GM19023 (cell line): Measurements from ENCODE around the gene C2orf69.

ENCODE experiments used
- ATAC-seq: cut with Tn5 transposase; IDR thresholded peaks from one replicate; pipeline ENCODE4 v1.9.1; 2021; ENCODE audit warnings: mild to moderate bottlenecking, moderate library complexity; ENCODE audit not compliant: unreplicated experiment

The C2orf69 gene

DNA sequence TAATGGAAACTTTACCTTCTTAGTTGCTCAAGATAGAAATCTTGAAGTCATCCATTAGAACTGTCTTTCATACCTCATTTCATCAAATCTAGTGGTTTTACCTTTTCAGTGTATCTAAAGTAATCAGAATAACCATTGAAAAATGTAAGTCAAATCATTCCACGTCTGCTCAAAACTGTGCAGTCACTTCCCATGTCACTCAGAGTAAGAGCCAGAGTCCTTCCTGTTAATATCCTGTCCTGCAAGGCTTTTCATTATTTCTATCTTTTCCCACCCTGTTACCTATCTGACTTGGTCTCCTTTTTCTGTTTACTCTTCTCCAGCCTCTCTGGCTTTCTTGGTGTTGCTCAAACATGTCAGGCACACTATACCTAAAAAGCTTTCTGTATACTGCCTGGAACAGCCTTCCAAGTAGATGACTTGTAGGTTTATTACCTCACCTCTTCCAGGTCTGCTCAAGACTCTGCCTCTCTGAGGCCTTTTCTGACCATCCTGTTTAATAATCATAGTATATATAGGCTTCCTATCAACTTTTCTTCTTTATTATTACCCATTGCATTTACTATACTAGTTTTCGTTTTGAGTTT lies 3.4 kb downstream of the C2orf69 start:
- ATAC-seq = no peak

DNA sequence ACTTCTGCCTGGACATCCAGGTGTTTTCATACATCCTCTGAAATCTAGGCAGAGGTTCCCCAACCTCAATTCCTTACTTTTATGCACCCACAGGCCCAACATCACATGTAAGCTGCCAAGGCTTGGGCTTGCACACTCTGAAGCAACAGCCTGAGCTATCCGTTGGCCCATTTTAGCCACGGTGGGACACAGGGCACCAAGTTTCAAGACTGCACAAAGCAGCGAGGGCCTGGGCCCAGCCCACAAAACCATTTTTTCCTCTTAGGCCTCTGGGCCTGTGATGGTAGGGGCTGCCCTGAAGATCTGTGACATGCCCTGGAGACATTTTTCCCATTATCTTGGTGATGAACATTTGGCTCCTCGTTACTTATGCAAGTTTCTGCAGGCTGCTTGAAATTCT lies 5.9 kb downstream of the C2orf69 start:
- ATAC-seq = no peak

DNA sequence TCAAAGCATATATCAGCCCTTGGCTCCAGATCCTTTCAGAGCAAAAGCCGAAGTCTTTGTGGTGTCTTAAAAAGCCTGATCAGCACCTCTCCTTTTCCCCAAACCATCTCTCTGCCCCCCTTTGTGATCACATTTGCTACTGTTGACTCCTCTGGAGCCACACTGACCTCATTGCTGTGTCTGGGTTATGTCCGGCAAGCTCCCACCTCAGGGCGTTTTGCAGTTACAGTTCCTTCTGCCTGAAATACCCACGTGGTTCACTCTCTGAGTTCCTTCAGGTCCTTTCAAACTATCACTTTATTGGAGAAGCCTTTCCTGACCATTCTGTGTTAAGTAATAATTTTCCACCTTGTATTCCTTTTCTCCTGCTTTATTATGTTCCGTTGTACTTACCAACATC lies 11.8 kb downstream of the C2orf69 start:
- no peak for ATAC-seq

DNA sequence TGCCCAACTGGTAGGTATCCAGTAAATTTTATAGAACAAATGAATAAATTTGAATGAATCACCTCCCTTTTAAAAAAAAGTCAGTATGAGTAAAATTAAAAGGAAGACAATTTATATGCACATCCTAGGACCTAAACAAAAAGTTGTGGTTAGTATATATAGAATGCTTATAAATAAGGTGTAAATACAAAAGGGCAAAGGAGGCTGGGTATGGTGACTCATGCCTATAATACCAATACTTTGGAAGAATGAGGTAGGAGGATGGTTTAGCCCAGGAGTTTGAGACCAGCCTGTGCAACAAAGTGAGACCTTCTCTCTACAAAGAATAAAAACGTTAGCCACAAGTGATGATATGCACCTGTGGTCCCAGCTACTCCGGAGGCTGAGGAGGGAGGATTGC lies 12.8 kb downstream of the C2orf69 start:
- no peak for ATAC-seq

- ATAC-seq = no peak
These were observed 15.7 kb downstream of the C2orf69 start for GRCh38 chr2:199926806-199927205.

DNA sequence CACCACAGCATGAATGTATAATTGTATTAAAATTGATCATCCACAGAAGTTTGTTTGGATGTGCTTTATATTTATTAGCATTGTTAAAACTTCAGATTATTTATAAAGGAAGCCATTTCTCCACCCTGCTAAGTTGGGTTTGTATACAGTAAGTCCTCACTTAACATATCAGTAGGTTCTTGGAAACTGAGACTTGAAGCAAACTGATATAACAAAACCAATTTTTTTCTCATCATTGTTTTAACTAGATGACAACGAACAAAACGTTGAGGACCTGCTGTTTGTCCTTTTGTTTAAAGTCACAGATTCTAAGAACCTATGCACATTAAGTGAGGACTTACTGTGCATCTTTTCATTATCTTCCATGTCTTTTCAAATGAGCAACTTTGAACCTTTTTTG lies 17.1 kb downstream of the C2orf69 start:
- no peak for ATAC-seq

DNA sequence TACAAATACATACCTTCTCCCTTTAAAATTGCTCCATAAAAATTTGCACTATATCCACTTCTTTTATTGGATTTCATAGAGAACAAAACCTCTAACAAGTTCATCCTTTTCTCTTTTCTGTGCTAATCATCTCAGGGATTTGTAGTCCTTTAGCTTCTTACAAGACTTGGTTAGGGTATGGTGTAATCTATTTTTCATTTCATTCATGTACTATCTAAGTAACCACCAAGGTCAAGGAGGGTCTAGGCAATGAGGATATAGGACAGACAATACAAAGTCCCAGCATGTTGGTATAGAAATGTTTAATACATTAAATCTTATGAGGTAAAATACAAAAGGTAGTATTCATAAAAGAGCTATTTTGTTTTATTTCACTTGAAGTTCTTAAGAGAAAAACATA lies 17.5 kb downstream of the C2orf69 start:
- ATAC-seq = no peak

DNA sequence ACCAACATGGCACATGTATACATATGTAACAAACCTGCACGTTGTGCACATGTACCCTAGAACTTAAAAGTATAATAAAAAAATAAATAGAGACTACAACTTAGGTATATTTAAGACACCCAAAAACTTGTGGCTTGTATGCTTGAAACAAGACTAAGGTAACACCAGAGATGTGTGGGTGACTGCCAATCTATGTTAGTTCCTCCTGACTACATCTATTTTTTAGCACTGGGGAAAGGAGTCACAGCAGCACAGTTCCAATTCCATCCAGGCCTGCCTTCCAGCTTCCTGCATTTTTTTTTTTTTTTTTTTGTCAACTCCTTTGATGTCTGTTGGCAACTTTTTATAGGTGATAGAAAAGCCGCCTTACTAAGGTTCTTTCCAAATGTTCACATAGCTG lies 18.2 kb downstream of the C2orf69 start:
- ATAC-seq = no peak

DNA sequence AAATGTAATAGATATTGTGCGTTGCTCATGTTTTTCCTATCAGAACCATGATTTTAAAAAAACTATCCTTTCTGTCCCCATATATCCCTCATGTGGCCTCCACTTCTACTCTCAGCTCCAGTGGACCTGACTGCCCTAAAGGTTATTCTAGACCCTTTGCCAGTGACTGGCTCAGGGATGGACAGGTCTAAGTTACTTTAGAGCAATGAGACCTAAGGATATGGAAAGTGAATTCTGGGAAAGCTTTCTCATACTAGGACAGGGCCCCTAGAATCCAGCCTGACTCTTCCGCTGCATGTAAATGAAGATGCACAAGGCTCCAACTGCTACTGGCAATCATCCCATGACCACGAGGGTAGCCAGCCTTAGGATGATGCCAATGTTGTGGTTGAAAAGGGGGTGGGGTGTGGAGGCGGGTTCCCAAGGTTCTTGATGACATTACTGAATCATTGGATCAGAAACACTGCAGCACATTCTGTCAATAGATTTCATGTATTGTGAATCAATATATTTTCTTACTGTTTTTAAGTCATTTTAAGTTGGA lies 21.3 kb downstream of the C2orf69 start:
- no peak for ATAC-seq

DNA sequence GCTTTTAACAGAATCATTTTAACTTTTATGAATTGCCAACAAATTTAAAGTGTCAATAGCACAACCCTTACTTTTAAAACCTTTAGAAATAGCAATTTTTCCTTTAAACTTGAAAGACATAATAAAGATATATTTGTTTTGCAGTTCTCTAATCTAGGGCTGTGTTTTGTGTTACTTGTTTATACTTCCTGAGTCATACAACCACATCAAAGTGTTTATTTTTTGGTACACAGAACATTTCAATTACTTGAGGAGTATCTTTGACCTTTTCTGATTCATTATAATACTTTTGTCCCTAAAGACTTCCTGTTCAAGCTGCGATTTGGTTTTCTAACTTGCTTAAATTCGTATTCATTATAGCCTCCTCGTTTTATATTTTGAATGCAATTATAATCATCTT lies 22.4 kb downstream of the C2orf69 start:
- ATAC-seq = no peak

DNA sequence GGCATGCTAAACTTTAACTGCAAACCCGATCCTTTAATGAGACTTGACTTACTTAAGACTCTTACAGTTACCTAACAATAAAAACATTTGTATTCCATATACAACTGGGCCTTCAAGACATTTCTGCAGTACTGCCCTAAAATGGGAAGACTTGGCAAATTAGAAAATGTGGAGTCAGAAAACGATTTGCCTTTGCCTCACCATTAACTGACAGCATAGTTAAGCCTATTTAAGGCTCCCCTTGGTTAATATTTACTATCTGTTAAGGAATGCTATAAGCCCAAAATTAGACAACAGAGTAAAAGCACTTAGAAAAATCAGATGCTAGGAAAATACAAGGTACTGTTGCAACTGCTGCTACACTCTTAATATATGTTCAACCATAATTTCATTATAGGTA lies 25.5 kb downstream of the C2orf69 start:
- ATAC-seq = no peak

GRCh38 chr2:199940373-199940772 lies 29.3 kb downstream of the C2orf69 start:
- peak; percentile 58 for ATAC-seq

- no peak for ATAC-seq
These were observed 32.3 kb downstream of the C2orf69 start for GRCh38 chr2:199943373-199943772.

DNA sequence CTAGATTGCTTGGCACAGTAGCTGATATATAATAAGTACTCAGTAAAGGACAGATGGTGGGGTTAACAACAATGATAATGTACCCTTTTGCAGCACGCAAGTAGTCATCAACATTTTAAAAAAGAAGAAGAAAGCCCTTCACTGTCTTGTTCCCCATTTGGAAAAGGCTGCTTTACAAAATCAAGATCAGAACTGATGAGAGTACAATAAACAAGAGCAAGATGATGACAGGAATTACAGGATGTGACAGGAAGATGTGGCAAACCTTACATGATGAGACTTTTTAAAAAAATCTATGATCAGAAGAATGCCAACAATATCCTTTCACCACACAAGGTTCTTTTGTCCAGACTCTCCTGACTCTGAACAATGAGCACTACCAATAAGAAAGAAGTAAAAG lies 35.1 kb downstream of the C2orf69 start:
- no peak for ATAC-seq

DNA sequence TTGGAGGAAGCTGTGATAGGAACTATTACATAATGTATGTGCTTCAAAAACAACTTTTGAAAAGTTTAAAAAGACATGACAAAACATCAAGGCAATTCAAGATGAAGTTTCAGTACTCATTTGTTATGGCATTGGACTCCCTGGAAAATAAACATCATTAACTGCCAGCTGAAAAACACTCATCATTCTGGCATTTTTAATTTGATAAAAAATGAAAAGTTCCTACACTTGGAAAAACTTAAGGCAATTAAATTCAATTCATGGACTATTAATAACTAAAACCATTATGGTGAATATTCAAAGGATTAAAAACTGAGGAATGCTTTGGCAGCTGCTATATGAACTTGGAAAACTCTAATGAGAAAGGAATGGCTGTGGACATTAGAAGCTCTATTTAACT lies 35.7 kb downstream of the C2orf69 start:
- no peak for ATAC-seq

DNA sequence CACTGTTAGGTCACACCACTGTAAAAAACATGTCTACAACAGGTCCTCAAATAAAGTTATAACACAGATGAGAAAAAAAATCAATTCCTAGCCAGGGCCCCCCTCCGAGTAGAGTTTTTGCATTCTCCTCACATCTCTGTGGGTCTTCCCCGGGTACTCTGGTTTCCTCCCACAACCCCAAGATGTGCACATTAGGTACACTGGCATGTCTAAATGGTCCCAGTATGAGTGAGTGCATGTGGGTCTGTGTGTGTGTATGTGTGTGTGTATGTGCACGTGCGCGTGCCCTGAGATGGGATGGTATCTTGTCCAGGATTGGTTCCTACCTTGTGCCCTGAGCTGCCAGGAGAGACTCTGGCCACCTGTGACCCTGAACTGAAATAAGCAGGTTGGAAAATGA lies 39.3 kb downstream of the C2orf69 start:
- no peak for ATAC-seq

DNA sequence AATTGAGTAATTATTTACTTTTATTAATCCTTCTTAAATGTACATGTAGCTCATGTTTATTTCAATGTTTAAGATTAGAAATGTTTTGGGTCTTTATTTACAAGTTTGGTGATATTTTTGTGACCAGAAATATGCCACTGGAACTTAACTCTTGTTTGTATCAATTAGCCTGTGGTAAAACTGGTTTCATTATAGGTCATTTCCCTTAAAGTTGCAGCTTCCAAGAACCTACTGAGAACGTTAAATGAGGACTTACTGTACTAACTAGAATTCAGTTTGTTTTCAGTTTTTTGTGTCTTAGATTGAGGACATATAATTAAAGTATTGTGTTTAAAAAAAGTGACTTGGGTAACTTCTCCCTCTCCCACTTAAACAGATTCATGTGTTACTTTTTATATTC lies 39.9 kb downstream of the C2orf69 start:
- ATAC-seq = no peak

DNA sequence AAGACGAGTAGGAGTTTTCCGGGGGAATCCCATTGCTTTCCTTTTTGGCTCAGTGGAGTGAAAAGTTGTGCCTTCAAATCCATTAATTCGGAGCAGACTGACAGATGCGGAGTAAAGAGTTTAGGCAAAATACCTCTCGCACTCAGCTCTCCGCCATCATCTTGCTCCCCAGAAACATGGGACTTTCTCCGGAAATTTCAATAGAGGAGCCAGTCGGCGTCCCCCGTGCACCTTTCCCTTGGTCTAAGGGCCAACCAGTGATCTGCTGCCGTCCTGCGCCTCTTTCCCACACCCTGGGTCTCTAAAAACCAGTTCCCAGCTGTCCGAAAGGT lies 43.9 kb downstream of the C2orf69 start:
- peak; percentile 45 for ATAC-seq

- ATAC-seq = peak; percentile 90
These were observed 44.4 kb downstream of the C2orf69 start, which contains the start of the genes MAIP1 and TYW5 for GRCh38 chr2:199955339-199956061. Gene MAIP1, plus strand, starts transcription at chr2:199955582. Its CDS starts 217 bp downstream, at chr2:199955799. Gene TYW5, minus strand, starts transcription at chr2:199955491. Its CDS starts 21 bp downstream, at chr2:199955470.

GRCh38 chr2:199956062-199956380 lies 44.9 kb downstream of the C2orf69 start:
- ATAC-seq = no peak

DNA sequence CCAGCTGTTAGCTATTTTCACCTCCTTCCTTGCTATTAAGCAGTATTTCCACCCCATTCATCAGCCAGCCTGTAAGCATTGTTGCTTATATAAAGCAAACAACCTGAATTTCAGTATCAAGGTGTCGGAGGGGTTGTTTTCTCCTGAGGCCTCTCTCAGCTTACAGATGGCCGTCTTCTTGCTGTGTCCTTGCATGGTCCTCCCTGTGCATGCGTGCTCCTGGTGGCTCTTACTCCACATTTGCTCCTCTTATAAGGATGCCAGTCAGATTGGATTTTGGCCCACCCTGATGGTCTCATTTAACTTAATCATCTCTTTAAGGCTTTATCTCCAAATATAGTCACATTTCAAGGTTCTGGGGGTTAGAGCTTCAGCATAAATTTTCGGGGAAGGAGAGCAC lies 46.9 kb downstream of the C2orf69 start:
- ATAC-seq = no peak

DNA sequence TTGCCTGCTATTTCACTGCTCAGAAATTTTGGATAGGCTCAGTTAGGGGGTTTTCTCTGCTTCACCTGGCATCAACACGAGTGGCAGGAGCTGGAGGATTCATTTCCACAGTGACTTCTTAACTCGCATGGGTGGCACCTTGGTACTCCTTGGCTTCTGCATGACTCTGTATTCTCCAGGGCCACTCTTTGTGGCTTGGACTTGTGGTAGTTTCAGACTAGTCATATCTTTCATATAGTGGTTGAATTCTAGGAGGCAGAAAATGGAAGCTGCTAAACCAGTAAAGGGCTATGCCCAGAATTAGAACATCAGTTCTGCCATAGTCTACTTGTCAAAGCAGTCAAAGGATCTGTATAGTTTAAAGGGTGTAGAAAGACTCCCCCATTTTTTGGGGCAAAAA lies 51.1 kb downstream of the C2orf69 start:
- no peak for ATAC-seq

DNA sequence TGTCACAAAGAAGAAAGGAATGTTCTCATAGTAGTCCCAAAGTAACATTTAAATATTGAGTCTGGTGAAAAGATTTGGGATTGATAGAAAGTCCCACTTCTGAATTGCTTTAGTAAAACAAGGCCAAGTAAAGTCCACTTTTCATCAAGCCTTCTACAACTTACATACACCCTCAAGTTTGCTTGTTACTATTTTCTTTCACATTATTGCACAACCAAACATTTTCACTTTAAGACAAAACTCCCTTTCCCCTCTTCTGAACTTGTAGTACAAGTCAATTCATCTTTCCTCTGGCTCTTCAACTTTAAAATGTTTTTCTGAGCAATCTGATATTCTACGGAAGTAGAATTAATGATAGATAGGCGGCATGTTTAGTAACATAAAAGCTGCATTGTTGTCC lies 55.3 kb downstream of the C2orf69 start:
- no peak for ATAC-seq
